G401.6 (cell line): Measurements from ENCODE around the gene SLC44A3.

ENCODE experiments used
- FAIRE-seq: peaks from 2 replicates; lab custom pipeline; 2012; peaks lifted over from hg19 to GRCh38; lab: Jason Lieb, UNC

The SLC44A3 gene

GRCh38 chr1:94819945-94820746, at the start of gene SLC44A3:
TSS of gene SLC44A3 (plus strand) at chr1:94820357. CDS start at chr1:94820452, 95 bp downstream.
- FAIRE-seq, result no peak

GRCh38 chr1:94772230-94772641, 47.9 kb upstream of the SLC44A3 start:
- no peak for FAIRE-seq

- no peak for FAIRE-seq
Observed at GRCh38 chr1:94772845-94773244, 47.3 kb upstream of the SLC44A3 start.

- FAIRE-seq, result no peak
Observed at GRCh38 chr1:94773296-94773809, 46.8 kb upstream of the SLC44A3 start.

- no peak for FAIRE-seq
Observed at GRCh38 chr1:94773931-94774422, 46.2 kb upstream of the SLC44A3 start.

GRCh38 chr1:94776474-94776873, 43.7 kb upstream of the SLC44A3 start:
- FAIRE-seq, result no peak

- no peak for FAIRE-seq
Observed at GRCh38 chr1:94777281-94777680, 42.9 kb upstream of the SLC44A3 start.

- no peak for FAIRE-seq
Observed at GRCh38 chr1:94778808-94779207, 41.3 kb upstream of the SLC44A3 start.

GRCh38 chr1:94783342-94784189, 36.6 kb upstream of the SLC44A3 start:
- FAIRE-seq, result no peak

GRCh38 chr1:94784190-94784515, 36.0 kb upstream of the SLC44A3 start:
- FAIRE-seq, result no peak

GRCh38 chr1:94787691-94788090, 32.5 kb upstream of the SLC44A3 start:
- FAIRE-seq, result no peak

GRCh38 chr1:94790246-94790645, 29.9 kb upstream of the SLC44A3 start:
- FAIRE-seq, result no peak

GRCh38 chr1:94790670-94791069, 29.5 kb upstream of the SLC44A3 start:
- FAIRE-seq, result no peak

GRCh38 chr1:94792473-94793295, 27.5 kb upstream of the SLC44A3 start:
- no peak for FAIRE-seq

GRCh38 chr1:94793296-94793656, 26.9 kb upstream of the SLC44A3 start:
- FAIRE-seq, result no peak

- FAIRE-seq, result no peak
Observed at GRCh38 chr1:94795434-94795833, 24.7 kb upstream of the SLC44A3 start.

- FAIRE-seq, result no peak
Observed at GRCh38 chr1:94796266-94796665, 23.9 kb upstream of the SLC44A3 start.

- FAIRE-seq, result no peak
Observed at GRCh38 chr1:94797291-94797690, 22.9 kb upstream of the SLC44A3 start.

- no peak for FAIRE-seq
Observed at GRCh38 chr1:94798054-94798453, 22.1 kb upstream of the SLC44A3 start.

- no peak for FAIRE-seq
Observed at GRCh38 chr1:94798462-94798861, 21.7 kb upstream of the SLC44A3 start.

- no peak for FAIRE-seq
Observed at GRCh38 chr1:94799206-94799605, 21.0 kb upstream of the SLC44A3 start.

GRCh38 chr1:94801919-94802546, 18.1 kb upstream of the SLC44A3 start:
- no peak for FAIRE-seq
